NCI-H146 (cell line): ENCODE measurements around the gene OR3A1.
"Not testable (repeated sequence)": the region's sequence is repeated elsewhere in the genome, so short reads cannot be mapped to it uniquely, and the experiment has no call there.

Experiments
- DNase-seq: peaks from one replicate; lab custom pipeline; 2025; lab: John Stamatoyannopoulos, UW

The OR3A1 gene

GRCh38 chr17:3298260-3298659, at the start of gene OR3A1:
Gene OR3A1 (minus strand): TSS chr17:3298360. CDS start chr17:3292582, 5,778 bp downstream.
- DNase-seq, result no peak

- not testable (repeated sequence) for DNase-seq
These were observed 44.6 kb upstream of the OR3A1 start for GRCh38 chr17:3342782-3343181.

- no peak for DNase-seq
These were observed 37.7 kb upstream of the OR3A1 start for GRCh38 chr17:3335876-3336275.

DNA sequence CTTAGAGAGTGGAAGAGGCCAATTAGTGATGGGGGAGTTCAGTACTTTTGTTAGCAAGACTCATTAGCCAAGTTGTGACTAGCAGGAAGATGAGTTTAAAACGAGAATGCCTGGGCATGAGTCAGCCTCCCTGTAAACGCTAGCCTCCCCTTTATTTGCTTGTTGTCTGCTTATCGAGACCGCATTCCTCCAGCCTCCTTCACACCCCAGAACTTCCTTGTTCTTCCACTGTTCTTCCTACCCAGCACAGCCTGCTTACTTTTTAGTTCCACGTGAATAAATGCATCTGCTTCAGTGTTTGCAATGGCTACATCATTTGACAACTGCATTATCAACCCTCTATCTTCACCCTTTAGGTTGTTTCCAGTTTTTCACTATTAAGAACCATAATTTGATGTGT, 20.2 kb upstream of the OR3A1 start:
- DNase-seq, result no peak

DNA sequence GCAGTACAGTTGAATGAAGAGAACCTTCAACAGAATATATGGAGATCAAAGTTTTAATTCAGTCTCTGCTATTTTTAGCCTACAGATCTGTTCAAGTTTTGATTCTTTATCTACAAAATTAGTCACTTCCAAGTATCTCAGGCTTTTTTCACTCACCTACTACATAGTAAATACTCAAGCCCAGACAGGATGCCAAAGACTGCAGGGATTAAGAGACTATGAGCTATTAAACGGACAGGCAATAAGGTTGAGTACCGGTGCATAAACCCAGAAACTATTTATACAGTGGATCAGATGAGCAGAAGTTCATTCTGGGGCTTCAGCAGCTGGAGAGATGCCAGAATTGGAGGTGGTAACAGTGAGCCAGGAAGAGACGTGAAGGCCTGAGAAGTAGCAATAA, 18.7 kb upstream of the OR3A1 start:
- DNase-seq, result no peak

DNA sequence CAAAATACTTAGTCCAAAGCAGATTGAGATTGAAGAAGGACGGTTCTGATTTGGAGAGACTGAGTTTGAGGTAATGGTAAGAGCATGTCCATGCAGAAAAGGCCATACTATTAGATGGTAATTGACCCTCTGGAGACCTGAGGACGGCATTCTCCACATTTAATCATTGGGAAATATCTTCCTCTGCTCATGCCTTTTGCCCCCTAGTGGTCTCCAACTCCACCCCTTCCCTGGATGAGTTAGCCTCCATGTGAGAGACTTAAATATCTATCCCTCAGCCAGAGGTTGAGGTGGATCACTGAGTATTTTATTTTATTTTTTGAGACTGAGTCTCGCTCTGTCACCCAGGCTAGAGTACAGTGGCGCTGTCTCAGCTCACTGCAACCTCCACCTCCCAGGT, 10.4 kb upstream of the OR3A1 start:
- no peak for DNase-seq

GRCh38 chr17:3295632-3296031, 2.5 kb downstream of the OR3A1 start:
- DNase-seq, result no peak

DNA sequence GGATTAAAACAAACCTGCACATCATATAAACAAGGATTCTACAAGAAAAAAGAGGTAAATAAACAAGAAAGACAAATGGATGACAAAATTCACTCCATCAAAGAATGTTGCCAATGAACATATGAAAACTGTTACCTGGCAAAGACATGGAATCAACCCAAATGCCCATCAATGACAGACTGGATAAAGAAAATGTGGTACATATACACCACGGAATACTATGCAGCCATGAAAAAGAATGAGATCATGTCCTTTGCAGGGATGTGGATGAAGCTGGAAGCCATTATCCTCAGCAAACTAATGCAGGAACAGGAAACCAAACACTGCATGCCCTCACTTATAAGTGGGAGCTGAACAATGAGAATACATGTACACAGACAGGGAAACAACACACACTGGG, 4.6 kb downstream of the OR3A1 start:
- DNase-seq, result not testable (repeated sequence)

GRCh38 chr17:3282901-3283300, 15.3 kb downstream of the OR3A1 start:
- DNase-seq, result no peak

GRCh38 chr17:3276126-3276525, 22.0 kb downstream of the OR3A1 start:
- DNase-seq, result no peak

GRCh38 chr17:3271072-3271848, 26.9 kb downstream of the OR3A1 start:
- no peak for DNase-seq

- no peak for DNase-seq
These were observed 37.6 kb downstream of the OR3A1 start for GRCh38 chr17:3260600-3260999.

DNA sequence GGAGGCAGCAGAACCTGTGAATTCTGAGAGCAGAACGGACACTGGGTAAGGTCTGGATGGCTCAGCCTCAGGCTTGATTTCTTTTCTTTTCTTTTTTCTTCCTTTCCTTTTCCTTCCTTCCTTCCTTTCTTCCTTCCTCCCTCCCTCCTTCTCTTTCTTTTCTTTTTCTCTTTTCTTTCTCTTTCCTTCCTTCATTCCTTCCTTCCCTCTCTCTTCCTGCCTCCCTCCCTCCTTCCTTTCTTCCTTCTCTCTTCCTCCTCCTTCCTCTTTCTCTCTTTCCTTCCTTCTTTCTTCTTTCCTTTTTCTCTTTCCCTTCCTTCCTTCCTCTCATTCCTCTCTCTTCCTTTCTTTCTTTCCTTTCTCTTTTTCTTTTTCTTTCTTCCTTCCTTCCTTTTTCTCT, 38.0 kb downstream of the OR3A1 start:
- no peak for DNase-seq

- DNase-seq, result no peak
These were observed 41.6 kb downstream of the OR3A1 start for GRCh38 chr17:3256575-3256974.

DNA sequence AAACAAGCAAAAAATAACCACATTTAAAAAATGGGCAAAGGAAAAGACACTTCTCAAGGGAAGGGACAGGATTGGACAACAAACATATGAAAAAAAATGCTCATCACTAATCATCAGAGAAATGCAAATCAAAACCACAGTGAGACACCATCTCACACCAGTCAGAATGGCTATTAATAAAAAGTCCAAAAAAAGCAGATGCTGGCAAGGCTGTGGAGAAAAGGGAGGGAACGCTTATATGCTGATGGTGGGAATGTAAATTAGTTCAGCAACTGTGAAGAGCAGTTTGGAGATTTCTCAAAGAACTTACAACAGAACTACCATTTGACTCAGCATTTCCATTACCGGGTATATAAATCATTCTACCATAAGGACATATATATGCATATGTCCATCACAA, 49.1 kb downstream of the OR3A1 start:
- DNase-seq, result not testable (repeated sequence)

GRCh38 chr17:3244841-3245240, 53.3 kb downstream of the OR3A1 start:
- DNase-seq, result not testable (repeated sequence)

- not testable (repeated sequence) for DNase-seq
These were observed 57.1 kb downstream of the OR3A1 start for GRCh38 chr17:3241044-3241443.
